HG03342 (cell line): ENCODE measurements around the gene PIK3CG.
"Not testable (repeated sequence)": the region's sequence is repeated elsewhere in the genome, so short reads cannot be mapped to it uniquely, and the experiment has no call there.

Source experiments
- ATAC-seq: cut with Tn5 transposase; IDR thresholded peaks from one replicate; pipeline ENCODE4 v1.9.1; 2021; ENCODE audit warnings: mild to moderate bottlenecking, moderate library complexity; ENCODE audit not compliant: unreplicated experiment

The PIK3CG gene

GRCh38 chr7:106936236-106936635, 71.2 kb downstream of the PIK3CG start:
- no peak for ATAC-seq

- not testable (repeated sequence) for ATAC-seq
These were observed 73.0 kb downstream of the PIK3CG start for GRCh38 chr7:106938122-106938521.

GRCh38 chr7:106938803-106939202, 73.7 kb downstream of the PIK3CG start:
- ATAC-seq: no peak

GRCh38 chr7:106944035-106944665, 79.1 kb downstream of the PIK3CG start:
- ATAC-seq: no peak

GRCh38 chr7:106947244-106947728, 82.2 kb downstream of the PIK3CG start:
- ATAC-seq: peak; percentile 81

- no peak for ATAC-seq
These were observed 87.0 kb downstream of the PIK3CG start for GRCh38 chr7:106952001-106952657.

- no peak for ATAC-seq
These were observed 87.7 kb downstream of the PIK3CG start for GRCh38 chr7:106952658-106953231.

- ATAC-seq: no peak
These were observed 89.8 kb downstream of the PIK3CG start for GRCh38 chr7:106954840-106955239.

GRCh38 chr7:106955857-106956256, 90.8 kb downstream of the PIK3CG start:
- ATAC-seq: not testable (repeated sequence)
